ENCODE results near the gene TBC1D7. TPM values are rescaled to one million over a fixed set of nuclear protein-coding genes. Genes with fewer than 3 reads are reported as not detected.
A peak's percentile ranks its signal among the peaks of the same experiment; 100 is the strongest.

The TBC1D7 gene
- total RNA-seq, 6 donors from 2014 or later, result 8.1 to 32.5 (median 14.3) TPM

GRCh38 chr6:13364842-13365241, 36.5 kb upstream of the TBC1D7 start:
- peak in 1 of 2 donors; percentile 75 for DNase-seq
- Histone ChIP-seq H3K9me3 (no peaks in the 10 kb centered on the region), H3K4me3 (no peak overlapping the region), H3K4me1 (peaks cover 9 to 25% (median 10%) of the 10 kb centered on the region in 4 donors), H3K27ac (no peak overlapping the region), H3K36me3 (peaks cover 0 to 21% (median 14%) of the 10 kb centered on the region in 4 donors), H3K27me3 (no peaks in the 10 kb centered on the region)
- TF ChIP-seq, protein P1, sequence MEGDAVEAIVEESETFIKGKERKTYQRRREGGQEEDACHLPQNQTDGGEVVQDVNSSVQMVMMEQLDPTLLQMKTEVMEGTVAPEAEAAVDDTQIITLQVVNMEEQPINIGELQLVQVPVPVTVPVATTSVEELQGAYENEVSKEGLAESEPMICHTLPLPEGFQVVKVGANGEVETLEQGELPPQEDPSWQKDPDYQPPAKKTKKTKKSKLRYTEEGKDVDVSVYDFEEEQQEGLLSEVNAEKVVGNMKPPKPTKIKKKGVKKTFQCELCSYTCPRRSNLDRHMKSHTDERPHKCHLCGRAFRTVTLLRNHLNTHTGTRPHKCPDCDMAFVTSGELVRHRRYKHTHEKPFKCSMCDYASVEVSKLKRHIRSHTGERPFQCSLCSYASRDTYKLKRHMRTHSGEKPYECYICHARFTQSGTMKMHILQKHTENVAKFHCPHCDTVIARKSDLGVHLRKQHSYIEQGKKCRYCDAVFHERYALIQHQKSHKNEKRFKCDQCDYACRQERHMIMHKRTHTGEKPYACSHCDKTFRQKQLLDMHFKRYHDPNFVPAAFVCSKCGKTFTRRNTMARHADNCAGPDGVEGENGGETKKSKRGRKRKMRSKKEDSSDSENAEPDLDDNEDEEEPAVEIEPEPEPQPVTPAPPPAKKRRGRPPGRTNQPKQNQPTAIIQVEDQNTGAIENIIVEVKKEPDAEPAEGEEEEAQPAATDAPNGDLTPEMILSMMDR (IDR thresholded peaks at IDR 0.05), result no peak
- TF ChIP-seq EP300 (IDR thresholded peaks at IDR 0.05), result no peak
- TF ChIP-seq POLR2A (IDR thresholded peaks at IDR 0.05), result no peak
- TF ChIP-seq POLR2AphosphoS5 (IDR thresholded peaks at IDR 0.05), result no peak
- WGBS, 2 donors, result 95 to 100% methylated on average over 1 to 30 of the region's 34 CpGs
- ATAC-seq (ENCODE audit: low FRiP score in 2 of 2), result peak in 1 of 2 donors; percentile 9

DNA sequence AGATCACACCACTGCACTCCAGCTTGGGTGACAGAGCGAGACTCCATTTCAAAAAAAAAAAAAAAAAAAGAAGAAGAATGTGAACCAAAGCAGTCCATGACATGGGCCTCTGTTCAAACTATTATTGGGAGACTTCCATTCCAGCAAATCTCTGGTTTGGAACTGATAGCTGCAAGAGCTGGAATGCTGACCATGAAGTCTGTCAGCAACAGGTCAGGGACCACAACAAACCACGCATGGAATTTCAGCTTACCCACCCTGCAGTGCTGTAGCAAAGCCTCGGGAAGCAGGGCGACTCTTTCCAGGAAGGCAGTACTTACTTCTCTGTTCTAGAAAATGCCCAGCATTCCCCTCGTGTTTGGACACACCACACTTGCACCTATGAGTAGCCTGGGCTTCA, 34.1 kb upstream of the TBC1D7 start:
- TF ChIP-seq EP300 (IDR thresholded peaks at IDR 0.05) (no peak), POLR2AphosphoS5 (IDR thresholded peaks at IDR 0.05) (peak in 1 of 2 donors; percentile 21)
- Histone ChIP-seq H3K4me1 (peaks cover 0 to 17% (median 4%) of the 10 kb centered on the region in 4 donors), H3K27me3 (no peaks in the 10 kb centered on the region), H3K27ac (no peak overlapping the region), H3K4me3 (no peak overlapping the region), H3K9me3 (no peaks in the 10 kb centered on the region), H3K36me3 (peaks cover 0 to 27% (median 14%) of the 10 kb centered on the region in 4 donors)
- ATAC-seq (ENCODE audit: low FRiP score in 2 of 2) (no peak), DNase-seq (no peak)
- 72 to 73% methylated on average over 5 of the region's 5 CpGs for WGBS, 2 donors

GRCh38 chr6:13360671-13361540, 32.6 kb upstream of the TBC1D7 start:
- peaks cover 0 to 14% (median 4%) of the 10 kb centered on the region in 4 donors for H3K4me1 ChIP-seq
- no peak for TF ChIP-seq POLR2AphosphoS5 (IDR thresholded peaks at IDR 0.05)
- TF ChIP-seq EP300 (IDR thresholded peaks at IDR 0.05), result no peak
- TF ChIP-seq, protein P1 (IDR thresholded peaks at IDR 0.05), result no peak
- no peak for TF ChIP-seq POLR2A (IDR thresholded peaks at IDR 0.05)
- no peak for ATAC-seq (ENCODE audit: low FRiP score in 2 of 2)
- no peak for DNase-seq
- no peak overlapping the region for H3K4me3 ChIP-seq
- H3K36me3 ChIP-seq, result peaks cover 0 to 27% (median 14%) of the 10 kb centered on the region in 4 donors
- H3K27me3 ChIP-seq, result no peaks in the 10 kb centered on the region
- 71 to 80% methylated on average over 6 of the region's 6 CpGs for WGBS, 2 donors
- H3K27ac ChIP-seq, result peak overlapping the region in 1 of 4 donors; percentile 48
- no peaks in the 10 kb centered on the region for H3K9me3 ChIP-seq

DNA sequence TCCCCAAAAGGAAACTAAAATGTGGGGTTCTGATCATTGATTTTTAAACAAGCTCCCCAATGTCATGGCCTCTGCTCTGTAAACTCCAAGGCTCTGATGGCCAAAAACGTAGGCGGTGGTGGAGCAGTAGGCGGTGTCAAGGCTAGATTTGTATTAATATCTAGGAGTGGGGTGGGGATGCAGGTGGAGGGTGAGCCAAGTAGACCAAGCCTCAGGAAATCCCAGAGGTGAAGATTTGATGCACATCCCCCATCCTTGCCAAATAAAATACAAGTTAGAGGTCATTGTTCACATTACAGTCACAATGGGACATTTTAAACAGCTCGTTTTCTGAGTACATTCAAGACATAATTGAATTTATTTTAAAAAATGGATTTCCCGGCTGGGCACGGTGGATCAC, 30.9 kb upstream of the TBC1D7 start:
- H3K27ac ChIP-seq, result no peak overlapping the region
- peaks cover 14 to 26% (median 19%) of the 10 kb centered on the region in 4 donors for H3K4me1 ChIP-seq
- no peaks in the 10 kb centered on the region for H3K9me3 ChIP-seq
- no peaks in the 10 kb centered on the region for H3K27me3 ChIP-seq
- TF ChIP-seq POLR2AphosphoS5 (IDR thresholded peaks at IDR 0.05) (no peak), POLR2A (IDR thresholded peaks at IDR 0.05) (no peak), EP300 (IDR thresholded peaks at IDR 0.05) (no peak)
- TF ChIP-seq, protein P1 (IDR thresholded peaks at IDR 0.05), result no peak
- no peak for ATAC-seq (ENCODE audit: low FRiP score in 2 of 2)
- no peak overlapping the region for H3K4me3 ChIP-seq
- H3K36me3 ChIP-seq, result peaks cover 0 to 14% (median 2%) of the 10 kb centered on the region in 4 donors
- DNase-seq, result no peak
- WGBS, 2 donors, result 86 to 88% methylated on average over 6 of the region's 6 CpGs

DNA sequence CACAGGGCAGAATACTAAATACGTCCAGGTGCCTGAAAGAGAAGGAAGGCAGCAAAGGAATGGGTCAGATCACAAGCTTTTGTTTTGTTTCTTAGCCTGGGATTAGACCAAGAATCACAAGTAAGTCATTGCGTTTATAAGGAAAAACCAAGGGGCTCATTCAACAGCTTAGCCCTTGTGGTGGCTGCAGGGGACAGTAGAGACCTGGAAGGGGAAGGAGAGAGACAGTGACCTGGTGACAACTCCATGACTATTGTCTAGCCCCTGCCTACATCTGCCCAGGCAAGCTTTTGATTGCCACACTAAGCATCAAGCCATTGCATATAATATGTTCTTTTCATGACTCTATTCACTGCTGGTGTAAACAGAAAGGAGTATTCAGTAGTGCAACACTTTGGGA, 30.2 kb upstream of the TBC1D7 start:
- no peak overlapping the region for H3K27ac ChIP-seq

More for the DNA sequence above, 30.2 kb upstream of the TBC1D7 start:
- TF ChIP-seq POLR2AphosphoS5 (IDR thresholded peaks at IDR 0.05), result no peak
- TF ChIP-seq, protein P1 (IDR thresholded peaks at IDR 0.05), result no peak
- no peak for TF ChIP-seq EP300 (IDR thresholded peaks at IDR 0.05)
- no peak for TF ChIP-seq POLR2A (IDR thresholded peaks at IDR 0.05)
- peaks cover 18 to 29% (median 25%) of the 10 kb centered on the region in 4 donors for H3K4me1 ChIP-seq
- H3K9me3 ChIP-seq, result no peaks in the 10 kb centered on the region
- WGBS, 2 donors, result 92 to 94% methylated on average over 2 of the region's 2 CpGs
- no peak overlapping the region for H3K4me3 ChIP-seq
- no peak for ATAC-seq (ENCODE audit: low FRiP score in 2 of 2)
- DNase-seq, result no peak
- H3K27me3 ChIP-seq, result no peaks in the 10 kb centered on the region
- peaks cover 0 to 6% (median 0%) of the 10 kb centered on the region in 4 donors for H3K36me3 ChIP-seq

Data from upper lobe of left lung (tissue), 6 donors.